Measurements from ENCODE around the gene P2RX3.

GRCh38 chr11:57356268-57356667 is 18.1 kb downstream of the P2RX3 start:
- TF ChIP-seq POLR2AphosphoS5 (IDR thresholded peaks at IDR 0.05; ENCODE audit: low read depth, low read length) = no peak
- TF ChIP-seq POLR2A (IDR thresholded peaks at IDR 0.05; ENCODE audit: low read depth, low read length) = no peak
- no peak for TF ChIP-seq POU2F2 (IDR thresholded peaks at IDR 0.05; ENCODE audit: low read depth, low read length)
- no peak for TF ChIP-seq TAF1 (IDR thresholded peaks at IDR 0.05; ENCODE audit: low read depth, low read length)
- TF ChIP-seq SPI1 (IDR thresholded peaks at IDR 0.05; ENCODE audit: low read depth, low read length) = no peak
- no peak for TF ChIP-seq PAX5 (IDR thresholded peaks at IDR 0.05; ENCODE audit: insufficient read depth, low read length, severe bottlenecking)
